HG03575 (cell line): Measurements from ENCODE around the gene FAM136A.
"Not testable (repeated sequence)": the region's sequence is repeated elsewhere in the genome, so short reads cannot be mapped to it uniquely, and the experiment has no call there.

Source experiments
- ATAC-seq: cut with Tn5 transposase; IDR thresholded peaks from one replicate; pipeline ENCODE4 v1.9.1; 2021; ENCODE audit not compliant: unreplicated experiment, insufficient number of reproducible peaks, low FRiP score; ENCODE audit errors: extremely low read depth

FAM136A gene

GRCh38 chr2:70303186-70303585 lies 1.3 kb upstream of the FAM136A start:
- no peak for ATAC-seq

GRCh38 chr2:70302195-70302546 lies 304 bp upstream of the FAM136A start:
- ATAC-seq = not testable (repeated sequence)

- ATAC-seq = no peak
Observed at GRCh38 chr2:70300771-70301343, 1.0 kb downstream of the FAM136A start.

GRCh38 chr2:70297828-70298227 lies 4.0 kb downstream of the FAM136A start:
- not testable (repeated sequence) for ATAC-seq

GRCh38 chr2:70283500-70284191 lies 18.2 kb downstream of the FAM136A start:
- ATAC-seq = no peak

- no peak for ATAC-seq
Observed at GRCh38 chr2:70282439-70282838, 19.4 kb downstream of the FAM136A start.

- no peak for ATAC-seq
Observed at GRCh38 chr2:70280242-70280798, 21.5 kb downstream of the FAM136A start.

GRCh38 chr2:70270323-70270722 lies 31.5 kb downstream of the FAM136A start:
- ATAC-seq = no peak

- not testable (repeated sequence) for ATAC-seq
Observed at GRCh38 chr2:70269422-70270302, 32.2 kb downstream of the FAM136A start.

GRCh38 chr2:70266925-70267324 lies 34.9 kb downstream of the FAM136A start:
- ATAC-seq = not testable (repeated sequence)

- no peak for ATAC-seq
Observed at GRCh38 chr2:70261501-70261900, 40.4 kb downstream of the FAM136A start.

GRCh38 chr2:70258532-70258875 lies 43.4 kb downstream of the FAM136A start:
- no peak for ATAC-seq

GRCh38 chr2:70255637-70256314 lies 46.1 kb downstream of the FAM136A start:
- ATAC-seq = no peak

GRCh38 chr2:70250434-70250833 lies 51.4 kb downstream of the FAM136A start:
- ATAC-seq = no peak

- ATAC-seq = peak; percentile 91
Observed at GRCh38 chr2:70248181-70248847, 53.6 kb downstream of the FAM136A start, which contains the start of gene TIA1. Gene TIA1 (minus strand): TSS chr2:70248628. CDS start chr2:70248430, 198 bp downstream.

- ATAC-seq = no peak
Observed at GRCh38 chr2:70247364-70248180, 54.3 kb downstream of the FAM136A start.
